OCI-LY3 (cell line): ENCODE results near the gene PXDN.

Source experiments
- EZH2phosphoT487 ChIP-seq: fragments of 200-600 bp; shearing (Covaris generic); IDR thresholded peaks from 2 replicates; pipeline ENCODE4 v1.6.1; 2018; ENCODE audit warnings: antibody characterized with exemption, mixed run types, low read depth
- TF ChIP-seq, protein P1 (sequence below): fragments of 200-600, 300-600 bp; sonication (generic); IDR thresholded peaks from 2 replicates; pipeline ENCODE4 v1.5.1; 2014; ENCODE audit warnings: antibody characterized with exemption, low read length, low read depth

- TF ChIP-seq, protein P1, sequence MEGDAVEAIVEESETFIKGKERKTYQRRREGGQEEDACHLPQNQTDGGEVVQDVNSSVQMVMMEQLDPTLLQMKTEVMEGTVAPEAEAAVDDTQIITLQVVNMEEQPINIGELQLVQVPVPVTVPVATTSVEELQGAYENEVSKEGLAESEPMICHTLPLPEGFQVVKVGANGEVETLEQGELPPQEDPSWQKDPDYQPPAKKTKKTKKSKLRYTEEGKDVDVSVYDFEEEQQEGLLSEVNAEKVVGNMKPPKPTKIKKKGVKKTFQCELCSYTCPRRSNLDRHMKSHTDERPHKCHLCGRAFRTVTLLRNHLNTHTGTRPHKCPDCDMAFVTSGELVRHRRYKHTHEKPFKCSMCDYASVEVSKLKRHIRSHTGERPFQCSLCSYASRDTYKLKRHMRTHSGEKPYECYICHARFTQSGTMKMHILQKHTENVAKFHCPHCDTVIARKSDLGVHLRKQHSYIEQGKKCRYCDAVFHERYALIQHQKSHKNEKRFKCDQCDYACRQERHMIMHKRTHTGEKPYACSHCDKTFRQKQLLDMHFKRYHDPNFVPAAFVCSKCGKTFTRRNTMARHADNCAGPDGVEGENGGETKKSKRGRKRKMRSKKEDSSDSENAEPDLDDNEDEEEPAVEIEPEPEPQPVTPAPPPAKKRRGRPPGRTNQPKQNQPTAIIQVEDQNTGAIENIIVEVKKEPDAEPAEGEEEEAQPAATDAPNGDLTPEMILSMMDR, result no peak
- no peak for TF ChIP-seq EZH2phosphoT487
Observed at GRCh38 chr2:1642993-1643619, 101.2 kb downstream of the PXDN start.
